Astrocyte (in vitro differentiated cells and primary cell): Measurements from ENCODE around the gene TMEM234. TPM values are rescaled to one million over a fixed set of nuclear protein-coding genes. Genes with fewer than 3 reads are reported as not detected.
A peak's percentile ranks its signal among the peaks of the same experiment; 100 is the strongest.

Source experiments
- DNase-seq: peaks from one replicate; pipeline ENCODE4 v3.0.0-alpha.2; 2010; ENCODE audit warnings: low read depth
- FAIRE-seq: peaks from 2 replicates; lab custom pipeline; 2011; peaks lifted over from hg19 to GRCh38; lab: Jason Lieb, UNC
- H2AFZ ChIP-seq: 2 replicates; pipeline ENCODE4 v1.6.0; 2012; ENCODE audit warnings: low read depth, low read length, inconsistent platforms
- H3K27ac ChIP-seq: 2 replicates; pipeline ENCODE4 v1.5.1; 2011; ENCODE audit warnings: low read depth, low read length, inconsistent platforms
- H3K27me3 ChIP-seq: 2 replicates; pipeline ENCODE4 v1.6.0; 2011; ENCODE audit warnings: low read length, inconsistent platforms; ENCODE audit not compliant: insufficient read depth
- H3K36me3 ChIP-seq: 2 replicates; pipeline ENCODE4 v1.5.1; 2011; ENCODE audit warnings: low read length, inconsistent platforms; ENCODE audit not compliant: insufficient read depth
- H3K4me1 ChIP-seq: 2 replicates; pipeline ENCODE4 v1.5.1; 2011; ENCODE audit warnings: low read length, inconsistent platforms; ENCODE audit not compliant: insufficient read depth
- H3K4me2 ChIP-seq: 2 replicates; pipeline ENCODE4 v1.6.0; 2012; ENCODE audit warnings: low read length, inconsistent platforms
- H3K4me3 ChIP-seq: 2 replicates; pipeline ENCODE4 v1.5.1; 2011; ENCODE audit warnings: low read depth, mild to moderate bottlenecking, low read length, inconsistent platforms; ENCODE audit not compliant: insufficient read depth
- H3K79me2 ChIP-seq: 2 replicates; pipeline ENCODE4 v1.6.0; 2012; ENCODE audit warnings: mild to moderate bottlenecking, low read length, inconsistent platforms; ENCODE audit not compliant: insufficient read depth
- H3K9ac ChIP-seq: 2 replicates; pipeline ENCODE4 v1.6.0; 2012; ENCODE audit warnings: mild to moderate bottlenecking, low read length, inconsistent platforms
- H3K9me3 ChIP-seq: 2 replicates; pipeline ENCODE4 v1.5.1; 2012; ENCODE audit warnings: low read depth, mild to moderate bottlenecking, low read length, inconsistent platforms; ENCODE audit not compliant: insufficient read depth
- H4K20me1 ChIP-seq: 2 replicates; pipeline ENCODE4 v1.6.0; 2012; ENCODE audit warnings: low read length, inconsistent platforms; ENCODE audit not compliant: insufficient read depth
- H3K27ac Mint-ChIP-seq: one replicate; pipeline ENCODE4 v1.8.0; 2021; ENCODE audit warnings: mild to moderate bottlenecking, mixed read lengths; ENCODE audit not compliant: unreplicated experiment
- H3K27me3 Mint-ChIP-seq: one replicate; pipeline ENCODE4 v1.8.0; 2021; ENCODE audit warnings: low read depth, mixed read lengths; ENCODE audit not compliant: unreplicated experiment
- H3K36me3 Mint-ChIP-seq: one replicate; pipeline ENCODE4 v1.8.0; 2021; ENCODE audit warnings: low read depth, mixed read lengths; ENCODE audit not compliant: unreplicated experiment
- H3K4me1 Mint-ChIP-seq: one replicate; pipeline ENCODE4 v1.8.0; 2021; ENCODE audit warnings: low read depth, mixed read lengths; ENCODE audit not compliant: unreplicated experiment
- H3K4me3 Mint-ChIP-seq: one replicate; pipeline ENCODE4 v1.8.0; 2021; ENCODE audit warnings: mild to moderate bottlenecking, moderate library complexity, mixed read lengths; ENCODE audit not compliant: unreplicated experiment
- H3K9me3 Mint-ChIP-seq: one replicate; pipeline ENCODE4 v1.8.0; 2021; ENCODE audit warnings: mild to moderate bottlenecking, mixed read lengths; ENCODE audit not compliant: unreplicated experiment
- EZH2 ChIP-seq: IDR thresholded peaks from 2 replicates; pipeline ENCODE4 v1.6.1; 2012; ENCODE audit warnings: mild to moderate bottlenecking, low read length, inconsistent platforms; ENCODE audit not compliant: insufficient read depth
- total RNA-seq: library from RNA; stranded (reverse); gene quantifications from 2 replicates; pipeline ENCODE4 v1.2.1, GENCODE V29; 2021
- TF ChIP-seq, protein P1 (sequence below): IDR thresholded peaks from 2 replicates; pipeline ENCODE4 v1.5.1; 2011; ENCODE audit warnings: low read depth, mild to moderate bottlenecking, inconsistent platforms, low read length, moderate library complexity; ENCODE audit not compliant: insufficient read depth

TMEM234 gene
- total RNA-seq, 1 donor from 2014 or later = 17.3 TPM

DNA sequence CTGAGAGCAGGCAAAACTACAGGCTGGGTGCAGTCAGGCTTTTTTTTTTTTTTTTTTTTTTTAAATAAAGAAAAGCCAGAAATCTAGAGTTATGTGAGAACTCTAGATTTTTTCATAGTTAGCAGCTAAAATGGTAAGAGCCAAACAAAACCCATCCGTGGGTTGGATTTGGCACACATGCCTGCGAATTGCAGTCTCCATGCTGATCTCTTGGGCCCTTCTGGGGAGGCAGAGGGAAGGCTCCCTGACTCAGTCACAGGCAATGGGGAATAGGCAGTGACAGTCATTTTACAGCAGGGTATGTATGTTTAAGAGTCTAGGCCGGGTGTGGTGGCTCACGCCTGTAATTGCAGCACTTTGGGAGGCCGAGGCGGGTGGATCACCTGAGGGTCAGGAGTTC lies 40.1 kb downstream of the TMEM234 start:
- H3K79me2 ChIP-seq = peaks cover 64% of the 10 kb centered on the region
- peaks cover 19% of the 10 kb centered on the region for H3K4me1 ChIP-seq
- H2AFZ ChIP-seq = no peak overlapping the region
- DNase-seq (peak; percentile 15), FAIRE-seq (no peak)
- H3K27me3 ChIP-seq = no peaks in the 10 kb centered on the region
- peak overlapping the region; percentile 69 for H3K4me3 ChIP-seq
- H3K9me3 ChIP-seq = no peaks in the 10 kb centered on the region
- Mint-ChIP-seq H3K9me3 (no peaks in the 10 kb centered on the region), H3K36me3 (peaks cover 30% of the 10 kb centered on the region), H3K4me1 (peaks cover 33% of the 10 kb centered on the region), H3K27ac (peak overlapping the region; percentile 72), H3K27me3 (no peaks in the 10 kb centered on the region), H3K4me3 (peak overlapping the region; percentile 90)
- TF ChIP-seq, protein P1, sequence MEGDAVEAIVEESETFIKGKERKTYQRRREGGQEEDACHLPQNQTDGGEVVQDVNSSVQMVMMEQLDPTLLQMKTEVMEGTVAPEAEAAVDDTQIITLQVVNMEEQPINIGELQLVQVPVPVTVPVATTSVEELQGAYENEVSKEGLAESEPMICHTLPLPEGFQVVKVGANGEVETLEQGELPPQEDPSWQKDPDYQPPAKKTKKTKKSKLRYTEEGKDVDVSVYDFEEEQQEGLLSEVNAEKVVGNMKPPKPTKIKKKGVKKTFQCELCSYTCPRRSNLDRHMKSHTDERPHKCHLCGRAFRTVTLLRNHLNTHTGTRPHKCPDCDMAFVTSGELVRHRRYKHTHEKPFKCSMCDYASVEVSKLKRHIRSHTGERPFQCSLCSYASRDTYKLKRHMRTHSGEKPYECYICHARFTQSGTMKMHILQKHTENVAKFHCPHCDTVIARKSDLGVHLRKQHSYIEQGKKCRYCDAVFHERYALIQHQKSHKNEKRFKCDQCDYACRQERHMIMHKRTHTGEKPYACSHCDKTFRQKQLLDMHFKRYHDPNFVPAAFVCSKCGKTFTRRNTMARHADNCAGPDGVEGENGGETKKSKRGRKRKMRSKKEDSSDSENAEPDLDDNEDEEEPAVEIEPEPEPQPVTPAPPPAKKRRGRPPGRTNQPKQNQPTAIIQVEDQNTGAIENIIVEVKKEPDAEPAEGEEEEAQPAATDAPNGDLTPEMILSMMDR = no peak
- TF ChIP-seq EZH2 = no peak
- H4K20me1 ChIP-seq = peaks cover 54% of the 10 kb centered on the region
- H3K9ac ChIP-seq = no peak overlapping the region
- H3K4me2 ChIP-seq = peak overlapping the region; percentile 91
- H3K27ac ChIP-seq = no peak overlapping the region
- peaks cover 21% of the 10 kb centered on the region for H3K36me3 ChIP-seq

DNA sequence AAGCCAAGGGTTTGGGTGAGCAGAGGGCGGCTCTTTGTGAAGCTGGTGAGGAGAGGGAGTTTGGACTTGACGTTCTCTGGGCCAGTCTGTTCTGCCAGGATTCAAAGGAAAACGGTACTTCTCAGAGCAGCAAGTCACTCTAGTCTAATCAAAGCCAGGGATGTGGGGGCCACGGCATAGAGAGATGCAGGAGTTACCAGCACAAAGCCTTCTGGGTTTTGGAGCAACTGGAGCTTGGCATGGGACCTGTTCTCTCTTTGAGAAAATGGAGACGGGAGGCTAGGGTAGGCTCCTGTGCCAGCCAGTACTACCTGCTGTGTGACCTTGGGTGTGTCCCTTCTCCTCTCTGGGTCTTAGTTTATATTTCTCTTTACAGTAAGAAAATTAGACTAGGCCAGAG lies 40.6 kb downstream of the TMEM234 start:
- H3K9ac ChIP-seq = peak overlapping the region; percentile 97
- H3K4me3 Mint-ChIP-seq = peak overlapping the region; percentile 90

DNA sequence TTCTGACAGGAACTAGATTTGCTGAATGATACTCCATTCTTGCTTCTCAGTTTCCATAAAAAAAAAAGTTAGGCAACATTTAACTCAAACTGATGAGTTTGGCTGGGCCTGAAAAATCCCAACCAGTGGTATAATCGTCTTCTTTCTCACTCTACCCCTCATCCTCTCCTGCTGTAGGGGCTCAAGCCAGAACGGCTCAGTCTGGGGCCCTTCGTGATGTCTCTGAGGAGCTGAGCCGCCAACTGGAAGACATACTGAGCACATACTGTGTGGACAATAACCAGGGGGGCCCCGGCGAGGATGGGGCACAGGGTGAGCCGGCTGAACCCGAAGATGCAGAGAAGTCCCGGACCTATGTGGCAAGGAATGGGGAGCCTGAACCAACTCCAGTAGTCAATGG lies 41.1 kb downstream of the TMEM234 start:
- Histone ChIP-seq H2AFZ (no peak overlapping the region), H3K27ac (peak overlapping the region; percentile 91), H3K27me3 (no peaks in the 10 kb centered on the region), H3K36me3 (peaks cover 15% of the 10 kb centered on the region), H3K9me3 (no peaks in the 10 kb centered on the region), H3K79me2 (peaks cover 54% of the 10 kb centered on the region), H3K4me2 (peak overlapping the region; percentile 91), H3K4me3 (peak overlapping the region; percentile 69), H3K4me1 (peaks cover 19% of the 10 kb centered on the region), H3K9ac (peak overlapping the region; percentile 97), H4K20me1 (peaks cover 44% of the 10 kb centered on the region)
- FAIRE-seq (no peak), DNase-seq (no peak)
- no peak for TF ChIP-seq EZH2
- TF ChIP-seq, protein P1 = no peak
- Mint-ChIP-seq H3K4me1 (peaks cover 26% of the 10 kb centered on the region), H3K9me3 (no peaks in the 10 kb centered on the region), H3K27ac (peak overlapping the region; percentile 88), H3K36me3 (peaks cover 28% of the 10 kb centered on the region), H3K27me3 (no peaks in the 10 kb centered on the region), H3K4me3 (peak overlapping the region; percentile 90)

More for the DNA sequence above, 40.6 kb downstream of the TMEM234 start:
- Histone ChIP-seq H3K79me2 (peaks cover 59% of the 10 kb centered on the region), H3K27ac (no peak overlapping the region), H3K9me3 (no peaks in the 10 kb centered on the region), H3K4me2 (peak overlapping the region; percentile 91), H3K27me3 (no peaks in the 10 kb centered on the region), H3K4me3 (peak overlapping the region; percentile 69), H2AFZ (no peak overlapping the region), H3K36me3 (peaks cover 17% of the 10 kb centered on the region), H4K20me1 (peaks cover 49% of the 10 kb centered on the region), H3K4me1 (peaks cover 19% of the 10 kb centered on the region)
- no peaks in the 10 kb centered on the region for H3K9me3 Mint-ChIP-seq
- no peak for FAIRE-seq
- H3K27ac Mint-ChIP-seq = peak overlapping the region; percentile 51
- no peak for DNase-seq
- H3K4me1 Mint-ChIP-seq = peaks cover 31% of the 10 kb centered on the region
- TF ChIP-seq, protein P1 = no peak
- TF ChIP-seq EZH2 = no peak
- peaks cover 32% of the 10 kb centered on the region for H3K36me3 Mint-ChIP-seq
- H3K27me3 Mint-ChIP-seq = no peaks in the 10 kb centered on the region
